NCI-H345 treated with DMSO at 0.1 percent for 48 hours (cell line): ENCODE data around the gene ENPP4.
"Not testable (repeated sequence)": the region's sequence is repeated elsewhere in the genome, so short reads cannot be mapped to it uniquely, and the experiment has no call there.

Source experiments
- DNase-seq: peaks from one replicate; lab custom pipeline; 2025; ENCODE audit not compliant: unreplicated experiment; lab: John Stamatoyannopoulos, UW

ENPP4 gene

GRCh38 chr6:46130666-46131065 lies 877 bp downstream of the ENPP4 start:
- no peak for DNase-seq

DNA sequence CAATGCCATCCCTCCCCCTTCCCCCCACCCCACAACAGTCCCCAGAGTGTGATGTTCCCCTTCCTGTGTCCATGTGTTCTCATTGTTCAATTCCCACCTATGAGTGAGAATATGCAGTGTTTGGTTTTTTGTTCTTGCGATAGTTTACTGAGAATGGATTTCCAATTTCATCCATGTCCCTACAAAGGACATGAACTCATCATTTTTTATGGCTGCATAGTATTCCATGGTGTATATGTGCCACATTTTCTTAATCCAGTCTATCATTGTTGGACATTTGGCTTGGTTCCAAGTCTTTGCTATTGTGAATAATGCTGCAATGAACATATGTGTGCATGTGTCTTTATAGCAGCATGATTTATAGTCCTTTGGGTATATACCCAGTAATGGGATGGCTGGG lies 1.5 kb downstream of the ENPP4 start:
- DNase-seq: not testable (repeated sequence)

DNA sequence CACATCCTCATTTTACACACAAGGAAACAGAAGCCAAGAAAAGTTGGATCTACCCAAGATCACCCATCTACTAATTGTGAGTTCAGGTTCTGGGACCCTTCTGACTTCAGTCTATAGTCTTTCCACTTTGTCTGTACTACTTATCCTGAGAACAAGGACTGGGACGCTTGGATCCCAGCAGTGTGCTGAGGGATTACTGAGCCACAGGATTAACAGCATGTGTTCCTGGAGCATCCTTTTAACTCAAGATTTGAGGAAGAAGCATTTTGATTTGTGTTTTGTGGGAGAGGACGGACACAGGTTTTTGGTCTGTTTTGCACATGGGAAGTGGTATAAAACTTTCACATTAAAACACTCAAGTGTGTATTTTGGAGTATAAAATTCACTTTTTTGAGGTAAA lies 4.4 kb downstream of the ENPP4 start:
- DNase-seq: no peak

- no peak for DNase-seq
These were observed 5.4 kb downstream of the ENPP4 start for GRCh38 chr6:46135176-46135575.

GRCh38 chr6:46136831-46137230 lies 7.0 kb downstream of the ENPP4 start:
- no peak for DNase-seq

DNA sequence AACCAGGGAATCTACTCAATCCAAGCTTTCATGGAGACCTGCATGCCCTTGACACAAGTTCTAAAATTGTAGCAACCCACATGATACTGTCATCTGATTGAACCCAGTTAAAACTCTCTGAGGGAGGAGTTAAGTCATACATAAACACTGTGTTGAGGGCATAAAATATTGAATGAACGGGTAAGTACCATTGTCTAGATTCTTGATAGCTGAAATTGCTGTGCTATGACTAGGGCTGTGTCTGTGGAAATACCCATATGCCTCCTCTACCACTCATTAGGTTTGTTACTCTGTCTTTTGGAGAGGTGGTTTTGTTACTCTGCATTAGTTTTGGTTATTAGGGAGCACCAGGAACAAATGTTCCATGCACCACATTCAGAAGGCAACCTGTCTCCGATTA lies 7.6 kb downstream of the ENPP4 start:
- no peak for DNase-seq

DNA sequence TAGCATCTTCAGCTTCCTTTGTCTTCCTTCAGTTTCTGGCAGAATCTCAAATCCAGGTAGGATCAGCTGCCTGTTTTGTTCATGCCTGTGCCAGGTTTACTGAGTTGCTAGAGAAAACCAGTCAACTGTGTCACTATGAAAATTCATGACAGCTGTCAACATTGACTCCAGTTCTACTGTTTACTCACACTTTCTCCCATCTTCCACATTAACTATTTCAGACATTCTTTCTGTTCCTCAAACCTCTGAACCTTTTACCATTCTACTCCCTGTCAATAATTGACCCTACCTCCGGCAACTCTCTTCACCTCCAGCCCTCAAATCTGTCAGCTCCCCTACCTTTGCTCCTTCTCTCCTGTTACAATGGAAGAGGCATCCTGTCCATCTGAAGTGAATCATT lies 8.5 kb downstream of the ENPP4 start:
- DNase-seq: peak; percentile 41

DNA sequence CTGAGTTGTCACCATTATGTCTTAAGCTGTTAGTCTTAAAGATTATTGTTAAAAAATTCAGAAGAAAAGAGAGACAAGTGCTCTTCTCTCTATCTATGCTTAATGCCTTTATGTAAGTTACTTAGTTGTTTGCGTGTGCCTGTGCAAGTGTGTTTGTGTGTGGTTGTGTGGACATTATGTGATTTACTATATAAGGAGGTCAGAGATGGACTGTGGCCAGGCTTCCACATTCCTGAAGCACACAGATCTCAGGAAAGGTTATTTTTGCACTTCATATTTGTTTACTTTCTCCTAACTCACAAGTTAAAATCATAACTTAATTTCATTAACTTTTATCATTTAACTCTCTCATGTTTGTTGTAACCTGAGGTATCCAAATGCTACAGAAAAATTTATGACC lies 14.5 kb downstream of the ENPP4 start:
- no peak for DNase-seq

DNA sequence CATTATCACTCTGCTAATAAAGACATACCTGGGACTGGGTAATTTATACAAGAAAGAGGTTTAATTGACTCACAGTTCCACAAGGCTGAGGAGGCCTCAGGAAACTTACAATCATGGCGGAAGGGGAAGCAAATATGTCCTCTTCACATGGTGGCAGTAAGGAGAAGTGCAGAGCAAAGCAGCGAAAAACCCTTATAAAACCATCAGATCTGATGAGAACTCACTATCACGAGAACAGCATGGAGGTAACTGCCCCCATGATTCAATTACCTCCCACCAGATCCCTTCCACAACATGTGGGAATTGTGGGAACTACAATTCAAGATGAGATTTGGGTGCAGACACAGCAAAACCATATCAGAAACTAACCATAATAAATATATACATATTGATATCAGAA lies 19.3 kb downstream of the ENPP4 start:
- not testable (repeated sequence) for DNase-seq

- DNase-seq: no peak
These were observed 26.9 kb downstream of the ENPP4 start for GRCh38 chr6:46156701-46157100.

- no peak for DNase-seq
These were observed 29.4 kb downstream of the ENPP4 start for GRCh38 chr6:46159229-46159628.

GRCh38 chr6:46160102-46160501 lies 30.3 kb downstream of the ENPP4 start:
- no peak for DNase-seq

GRCh38 chr6:46170357-46171289 lies 40.8 kb downstream of the ENPP4 start, which contains the start of gene ENPP5:
TSS of gene ENPP5 (minus strand) at chr6:46170980. CDS start at chr6:46168262, 2,718 bp downstream.
- peak; percentile 94 for DNase-seq

GRCh38 chr6:46172176-46172575 lies 42.4 kb downstream of the ENPP4 start:
- DNase-seq: no peak

DNA sequence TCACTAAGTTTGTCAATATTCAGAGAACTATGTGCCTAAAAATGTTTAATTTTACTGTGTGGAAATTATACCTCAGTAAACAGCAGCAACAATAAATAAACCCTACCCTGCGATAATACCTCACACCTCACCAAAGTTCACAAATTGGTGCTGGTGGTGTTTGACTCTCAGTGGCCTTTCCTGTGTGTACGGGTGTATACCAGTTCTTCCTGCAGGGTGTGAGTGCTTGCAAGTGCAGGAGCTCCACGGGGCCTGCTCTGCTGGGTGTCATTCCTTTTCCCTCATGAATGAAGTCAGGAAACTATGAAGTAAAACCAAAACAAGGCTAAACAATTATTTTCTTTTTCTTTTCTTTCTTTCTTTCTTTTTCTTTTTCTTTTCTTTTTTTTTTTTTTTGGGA lies 45.1 kb downstream of the ENPP4 start:
- no peak for DNase-seq

DNA sequence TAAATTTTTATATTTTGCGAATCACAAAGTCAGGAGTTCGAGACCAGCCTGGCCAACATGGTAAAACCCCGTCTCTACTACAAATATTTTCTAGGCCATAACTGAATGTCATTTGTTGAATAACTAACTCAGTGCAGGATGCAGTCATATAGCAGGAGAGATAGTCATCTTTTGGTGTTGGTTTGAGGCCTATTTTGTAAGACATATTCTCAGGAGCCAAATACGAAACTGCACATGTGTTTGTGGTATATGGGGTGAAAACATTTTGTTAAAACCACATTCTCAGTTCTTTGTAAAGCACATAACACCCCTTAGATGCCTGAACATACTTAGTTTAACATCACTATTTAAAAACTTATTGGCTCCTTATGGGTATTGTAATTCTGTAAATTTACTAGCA lies 45.7 kb downstream of the ENPP4 start:
- no peak for DNase-seq

DNA sequence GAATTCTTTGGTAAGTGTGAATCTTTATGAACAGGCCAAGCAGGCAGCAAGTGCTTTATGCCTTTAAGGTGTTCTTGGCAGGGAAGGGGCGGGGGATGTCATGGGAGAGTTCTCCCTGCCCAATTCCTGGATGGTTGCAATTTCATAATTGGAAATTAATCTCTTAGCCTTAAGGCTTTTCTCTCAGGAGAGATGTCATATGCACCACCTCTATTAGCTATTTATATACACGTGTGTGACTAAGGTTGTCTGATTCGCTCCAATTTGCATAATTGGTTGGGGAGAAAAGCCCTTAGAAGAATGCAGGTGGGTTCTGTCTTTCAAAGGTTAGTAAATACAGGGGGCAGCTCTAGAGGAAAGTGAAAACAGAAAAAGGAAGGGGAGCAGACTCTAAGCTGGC lies 46.2 kb downstream of the ENPP4 start:
- no peak for DNase-seq

DNA sequence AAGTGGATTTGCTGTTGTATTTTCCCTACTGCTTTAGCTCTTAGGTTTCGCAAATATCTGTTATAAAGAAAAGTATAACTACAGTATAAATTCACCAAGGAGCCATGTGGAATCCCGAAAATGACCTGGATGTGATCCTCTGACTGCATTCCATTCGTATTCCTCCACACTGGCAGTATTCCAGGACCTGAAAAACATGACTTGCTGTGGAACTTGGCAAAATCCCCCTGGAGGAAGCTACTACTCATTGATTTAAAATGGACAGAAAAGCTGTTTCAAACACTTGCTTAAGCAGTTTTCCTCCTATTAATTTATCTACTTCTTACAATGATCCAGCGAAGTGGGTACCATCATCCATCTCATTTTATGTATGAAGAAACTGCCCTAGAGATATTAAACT lies 54.3 kb downstream of the ENPP4 start:
- DNase-seq: no peak

DNA sequence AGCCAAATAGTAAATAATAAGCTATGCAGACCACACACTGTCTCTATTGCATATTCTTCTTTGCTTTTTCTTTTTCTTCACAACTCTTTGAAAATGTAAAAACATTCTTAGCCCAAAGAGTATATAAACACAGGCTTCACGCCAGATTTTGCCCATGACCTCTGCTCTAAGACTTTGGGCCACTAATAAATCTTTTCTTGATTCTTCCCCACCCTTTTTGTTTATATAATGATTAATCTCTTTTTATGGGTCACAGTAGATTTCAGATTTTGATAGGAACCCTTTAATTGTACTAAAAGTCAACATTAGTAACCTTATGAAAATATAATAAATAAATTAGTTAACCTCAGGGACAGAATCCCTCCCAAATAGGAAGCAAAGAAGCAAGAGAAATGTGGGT lies 56.8 kb downstream of the ENPP4 start:
- DNase-seq: no peak

GRCh38 chr6:46189726-46190125 lies 59.9 kb downstream of the ENPP4 start:
- no peak for DNase-seq

GRCh38 chr6:46190889-46191288 lies 61.1 kb downstream of the ENPP4 start:
- no peak for DNase-seq

GRCh38 chr6:46191961-46192360 lies 62.2 kb downstream of the ENPP4 start:
- no peak for DNase-seq
